ENCODE measurements around the gene PTPRN2. TPM values are rescaled to one million over a fixed set of nuclear protein-coding genes. Genes with fewer than 3 reads are reported as not detected.

Gene PTPRN2
- total and polyA plus RNA-seq, 7 donors, result 0.47 to 0.82 (median 0.51) TPM

DNA sequence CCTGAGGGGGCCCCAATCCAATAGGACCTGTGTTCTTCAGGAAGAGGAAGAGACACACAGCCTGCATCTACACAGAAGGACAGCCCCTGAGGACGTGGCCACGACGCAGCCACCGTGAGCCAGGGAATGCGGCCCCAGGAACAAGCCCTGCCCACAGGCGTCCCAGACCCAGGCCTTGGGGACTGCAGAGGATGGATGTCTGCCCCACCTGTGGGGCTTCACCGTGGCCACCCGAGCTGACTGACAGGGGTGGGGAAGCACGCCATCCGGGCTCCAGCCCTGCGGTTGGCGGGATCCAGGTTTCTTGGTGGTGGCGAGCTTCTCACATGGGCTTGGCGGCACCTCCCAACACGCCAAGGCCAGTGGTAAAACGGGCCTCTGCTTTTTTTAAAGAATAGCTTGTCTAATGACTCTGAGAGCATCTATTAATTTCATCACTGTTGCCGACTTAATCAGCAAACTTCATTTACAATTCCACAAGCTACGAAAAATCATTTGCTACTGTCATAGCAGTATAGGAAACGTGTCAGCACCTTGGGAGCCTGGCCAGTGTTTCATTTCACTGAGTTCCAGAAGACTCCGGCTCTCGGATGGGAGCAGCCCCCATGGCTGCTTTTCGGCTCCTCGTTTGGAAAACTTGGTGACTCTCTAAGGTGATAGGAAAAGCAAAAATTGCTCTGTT lies 584.0 kb downstream of the PTPRN2 start:
- no peak overlapping the region for H3K27ac ChIP-seq
- intact Hi-C loops (cut with DNase I), result no loop called here
- no peaks in the 10 kb centered on the region for H3K36me3 ChIP-seq (ENCODE audit: insufficient read depth in 1 of 2, low read depth in 1 of 2)
- H3K9me3 ChIP-seq, result no peaks in the 10 kb centered on the region
- no peak overlapping the region for H3K4me3 ChIP-seq
- no peak for ATAC-seq
- DNase-seq, result no peak
- no peaks in the 10 kb centered on the region for H3K4me1 ChIP-seq
- TF ChIP-seq, protein P1, sequence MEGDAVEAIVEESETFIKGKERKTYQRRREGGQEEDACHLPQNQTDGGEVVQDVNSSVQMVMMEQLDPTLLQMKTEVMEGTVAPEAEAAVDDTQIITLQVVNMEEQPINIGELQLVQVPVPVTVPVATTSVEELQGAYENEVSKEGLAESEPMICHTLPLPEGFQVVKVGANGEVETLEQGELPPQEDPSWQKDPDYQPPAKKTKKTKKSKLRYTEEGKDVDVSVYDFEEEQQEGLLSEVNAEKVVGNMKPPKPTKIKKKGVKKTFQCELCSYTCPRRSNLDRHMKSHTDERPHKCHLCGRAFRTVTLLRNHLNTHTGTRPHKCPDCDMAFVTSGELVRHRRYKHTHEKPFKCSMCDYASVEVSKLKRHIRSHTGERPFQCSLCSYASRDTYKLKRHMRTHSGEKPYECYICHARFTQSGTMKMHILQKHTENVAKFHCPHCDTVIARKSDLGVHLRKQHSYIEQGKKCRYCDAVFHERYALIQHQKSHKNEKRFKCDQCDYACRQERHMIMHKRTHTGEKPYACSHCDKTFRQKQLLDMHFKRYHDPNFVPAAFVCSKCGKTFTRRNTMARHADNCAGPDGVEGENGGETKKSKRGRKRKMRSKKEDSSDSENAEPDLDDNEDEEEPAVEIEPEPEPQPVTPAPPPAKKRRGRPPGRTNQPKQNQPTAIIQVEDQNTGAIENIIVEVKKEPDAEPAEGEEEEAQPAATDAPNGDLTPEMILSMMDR (IDR thresholded peaks at IDR 0.05), result no peak
- WGBS, 3 donors, result 76 to 81% (median 80%) methylated on average over 23 of the region's 23 CpGs
- H3K27me3 ChIP-seq (ENCODE audit: insufficient read depth in 3 of 3, low read length in 2 of 3), result peaks cover 0 to 3% (median 3%) of the 10 kb centered on the region in 3 donors

DNA sequence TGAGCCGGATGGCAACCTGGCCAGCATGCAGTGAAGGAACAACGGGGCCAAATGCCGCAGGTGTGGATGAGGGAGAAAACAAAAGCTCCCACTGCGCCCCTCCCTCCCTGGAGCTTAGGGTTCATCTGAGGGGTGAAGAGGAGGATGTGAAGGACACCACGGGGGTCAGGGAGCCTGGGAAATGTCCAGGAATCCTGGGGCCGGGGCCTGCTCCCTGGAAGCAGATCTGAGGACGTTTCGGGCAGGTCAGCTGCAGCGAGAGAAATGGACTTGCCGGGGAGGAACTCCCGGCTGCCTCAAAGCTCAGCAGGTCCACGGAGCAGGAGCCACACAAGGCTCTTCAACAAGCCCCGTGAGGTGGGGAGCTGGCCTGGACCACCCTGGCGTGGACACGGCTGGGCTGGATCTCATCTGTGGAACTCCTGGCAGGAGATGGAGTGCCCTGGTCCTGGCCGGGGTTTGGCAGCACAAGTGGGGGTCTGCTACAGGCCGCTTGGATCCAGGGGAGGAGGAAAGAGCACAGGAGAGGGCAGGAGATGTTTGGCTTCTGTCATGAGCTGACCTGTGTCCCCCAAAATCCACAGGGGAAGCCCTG lies 585.0 kb downstream of the PTPRN2 start:
- TF ChIP-seq, protein P1 (IDR thresholded peaks at IDR 0.05), result no peak
- intact Hi-C loops (cut with DNase I), result no loop called here
- H3K27ac ChIP-seq, result no peak overlapping the region
- 85 to 87% (median 86%) methylated on average over 17 of the region's 17 CpGs for WGBS, 3 donors
- no peaks in the 10 kb centered on the region for H3K9me3 ChIP-seq
- H3K36me3 ChIP-seq (ENCODE audit: insufficient read depth in 1 of 2, low read depth in 1 of 2), result no peaks in the 10 kb centered on the region
- peaks cover 0 to 3% (median 3%) of the 10 kb centered on the region in 3 donors for H3K27me3 ChIP-seq (ENCODE audit: insufficient read depth in 3 of 3, low read length in 2 of 3)
- DNase-seq, result no peak
- ATAC-seq, result no peak
- no peaks in the 10 kb centered on the region for H3K4me1 ChIP-seq
- no peak overlapping the region for H3K4me3 ChIP-seq

GRCh38 chr7:158001621-158002320 lies 585.9 kb downstream of the PTPRN2 start:
- Histone ChIP-seq H3K27ac (no peak overlapping the region), H3K4me1 (no peaks in the 10 kb centered on the region), H3K27me3 (ENCODE audit: insufficient read depth in 3 of 3, low read length in 2 of 3) (peaks cover 0 to 3% (median 3%) of the 10 kb centered on the region in 3 donors), H3K9me3 (no peaks in the 10 kb centered on the region), H3K36me3 (ENCODE audit: insufficient read depth in 1 of 2, low read depth in 1 of 2) (no peaks in the 10 kb centered on the region), H3K4me3 (no peak overlapping the region)
- TF ChIP-seq, protein P1 (IDR thresholded peaks at IDR 0.05), result no peak
- 73 to 80% (median 75%) methylated on average over 28 of the region's 28 CpGs for WGBS, 3 donors
- no peak for ATAC-seq
- intact Hi-C loops (cut with DNase I), result no loop called here
- DNase-seq, result no peak

GRCh38 chr7:158001003-158001402 lies 586.6 kb downstream of the PTPRN2 start:
- ATAC-seq, result no peak
- Histone ChIP-seq H3K27ac (no peak overlapping the region), H3K27me3 (ENCODE audit: insufficient read depth in 3 of 3, low read length in 2 of 3) (peaks cover 0 to 3% (median 3%) of the 10 kb centered on the region in 3 donors), H3K36me3 (ENCODE audit: insufficient read depth in 1 of 2, low read depth in 1 of 2) (no peaks in the 10 kb centered on the region), H3K9me3 (no peaks in the 10 kb centered on the region), H3K4me3 (no peak overlapping the region), H3K4me1 (no peaks in the 10 kb centered on the region)
- TF ChIP-seq, protein P1 (IDR thresholded peaks at IDR 0.05), result no peak
- no peak for DNase-seq
- 86 to 90% (median 88%) methylated on average over 8 to 10 of the region's 12 CpGs for WGBS, 3 donors
- intact Hi-C loops (cut with DNase I), result no loop called here

Data from psoas muscle (tissue), 8 donors.